Spleen (tissue), 11 donors: ENCODE results near the gene GKN2. TPM values are rescaled to one million over a fixed set of nuclear protein-coding genes. Genes with fewer than 3 reads are reported as not detected.
A peak's percentile ranks its signal among the peaks of the same experiment; 100 is the strongest.

Experiments
- DNase-seq: peaks from one replicate; pipeline ENCODE4 v3.0.0-alpha.2; 2020
- H3K27ac ChIP-seq, 8 donors: fragments of 200-600 bp; sonication (generic) in 7 of 8; 1 replicate in 4 of 8; 2 replicates in 4 of 8; pipeline versions ENCODE4 v1.5.0 to v1.8.0; 2016 to 2021; ENCODE audit warnings: inconsistent platforms in 4 of 8, mild to moderate bottlenecking in 4 of 8, moderate library complexity in 1 of 8
- H3K27me3 ChIP-seq, 7 donors: fragments of 200-600 bp; sonication (generic) in 6 of 7; replicated peaks in 1 of 7; 1 replicate in 4 of 7; 2 replicates in 3 of 7; pipeline versions ENCODE4 v1.5.0 to v1.8.0; 2016 to 2021; ENCODE audit warnings: inconsistent platforms in 3 of 7, mild to moderate bottlenecking in 1 of 7
- H3K36me3 ChIP-seq, 6 donors: fragments of 200-600 bp; sonication (generic) in 5 of 6; 1 replicate in 4 of 6; 2 replicates in 2 of 6; pipeline versions ENCODE4 v1.5.0 to v1.8.0; 2016 to 2021; ENCODE audit warnings: inconsistent platforms in 2 of 6
- H3K4me1 ChIP-seq, 6 donors: fragments of 200-600 bp; sonication (generic) in 5 of 6; 1 replicate in 3 of 6; 2 replicates in 3 of 6; pipeline versions ENCODE4 v1.5.0 to v1.8.0; 2016 to 2021; ENCODE audit warnings: inconsistent platforms in 3 of 6
- H3K4me3 ChIP-seq, 8 donors: fragments of 200-600 bp; sonication (generic) in 7 of 8; 1 replicate in 4 of 8; 2 replicates in 4 of 8; pipeline versions ENCODE4 v1.5.0 to v1.8.0; 2016 to 2021; ENCODE audit warnings: inconsistent platforms in 4 of 8, mild to moderate bottlenecking in 4 of 8, moderate library complexity in 2 of 8
- H3K9me3 ChIP-seq, 8 donors: fragments of 200-600 bp; sonication (generic) in 7 of 8; 1 replicate in 4 of 8; 2 replicates in 4 of 8; pipeline versions ENCODE4 v1.5.0 to v1.8.0; 2016 to 2021; ENCODE audit warnings: inconsistent platforms in 4 of 8
- CTCF ChIP-seq, 11 experiments: fragments of 200-600 bp in 7 of 11; fragments of 450-650 bp in 4 of 11; sonication (generic) in 4 of 11; IDR thresholded peaks in 8 of 11; conservative IDR thresholded peaks in 3 of 11; 1 replicate in 7 of 11; 2 replicates in 4 of 11; pipeline versions ENCODE4 v1.4.0 to v1.8.0; 2016 to 2021; ENCODE audit warnings: antibody characterized with exemption in 11 of 11, inconsistent platforms in 4 of 11, mild to moderate bottlenecking in 1 of 11
- POLR2A ChIP-seq, 3 donors: fragments of 450-650 bp; IDR thresholded peaks; one replicate each; pipeline ENCODE4 v1.5.1; 2017; ENCODE audit warnings: antibody characterized with exemption in 3 of 3, mild to moderate bottlenecking in 1 of 3
- POLR2AphosphoS5 ChIP-seq, 3 donors: sonication (generic); formaldehyde crosslinking; IDR thresholded peaks; one replicate each; pipeline ENCODE4 v1.5.1; 2017; ENCODE audit warnings: antibody characterized with exemption in 3 of 3
- WGBS, 5 donors: extraction: QIAGEN DNeasy Blood & Tissue Kit in 3 of 5; methylation state at CpG; one replicate each; pipeline versions ENCODE4 v1.1.5 to v1.1.7; 2013 to 2018; 5-methylcytosine and 5-hydroxymethylcytosine counted together
- intact Hi-C: fragments of 100-400 bp; cut with DNase I; formaldehyde crosslinking; loops from one replicate; pipeline ENCODE4 v1.15.0; 2023; ENCODE audit warnings: low total_unique reads
- polyA plus RNA-seq, 3 donors: library from polyadenylated mRNA; stranded (reverse); fragments of 200-250 nt; gene quantifications; one replicate each; pipeline ENCODE4 v1.2.1, GENCODE V29; 2013
- total RNA-seq, 7 donors: library from RNA; depleted of rRNA in 3 of 7; stranded (reverse); fragments of >200 nt in 3 of 7; fragmentation: NEBNext Ultra II Directional in 4 of 7; extraction: Animal tissue kit (Norgen Biotek cat#: 25700) in 4 of 7; gene quantifications; one replicate each; pipeline versions ENCODE4 v1.1.0 to v1.2.1, GENCODE V29; 2016 to 2021
- donor health status: healthy with polysubstance abuse.
- donor health status: DM: no; HTN: no; CAD: no; lungs with moderate emphysema.
- donor health status: DM: no; HTN: no; CAD: no.
- donor health status: Bipolar disorder and iron deficiency.
- donor health status: healthy.
- donor health status: DM: no; HTN: no; CAD: no.
- donor health status: DM: yes; HTN: yes; CAD: no.

The GKN2 gene
- total and polyA plus RNA-seq, 10 donors: 0.12 to 0.26 TPM; not detected in 8

- no peak for DNase-seq
- TF ChIP-seq POLR2AphosphoS5 (IDR thresholded peaks at IDR 0.05) (no peak), POLR2A (IDR thresholded peaks at IDR 0.05) (no peak), CTCF (IDR thresholded peaks at IDR 0.05 in 8 of 11, conservative IDR thresholded peaks at IDR 0.05 in 3 of 11) (no peak)
- peaks cover 0 to 10% (median 5%) of the 10 kb centered on the region in 8 donors for H3K9me3 ChIP-seq
- no peaks in the 10 kb centered on the region for H3K36me3 ChIP-seq
- H3K4me3 ChIP-seq: no peak overlapping the region
- no peak overlapping the region for H3K27ac ChIP-seq
- peaks cover 0 to 15% (median 0%) of the 10 kb centered on the region in 7 donors for H3K27me3 ChIP-seq
- H3K4me1 ChIP-seq: peaks cover 0 to 2% (median under 1%) of the 10 kb centered on the region in 6 donors
- intact Hi-C loops: loop anchor here (10.0 kb wide), 1 partner anchor 356 kb away; no protein-coding TSS in a partner anchor
- 41 to 65% (median 42%) methylated on average over 1 of the region's 1 CpG for WGBS, 5 donors
These were observed 4.0 kb downstream of the GKN2 start for GRCh38 chr2:68948710-68949109.

- no peak for DNase-seq
- no peak overlapping the region for H3K27ac ChIP-seq
- intact Hi-C loops: loop anchor here (10.0 kb wide), 1 partner anchor 359 kb away; no protein-coding TSS in a partner anchor
- peaks cover 0 to 7% (median 2%) of the 10 kb centered on the region in 6 donors for H3K4me1 ChIP-seq
- H3K4me3 ChIP-seq: no peak overlapping the region
- H3K27me3 ChIP-seq: peaks cover 0 to 23% (median 0%) of the 10 kb centered on the region in 7 donors
- no peaks in the 10 kb centered on the region for H3K36me3 ChIP-seq
- TF ChIP-seq CTCF (IDR thresholded peaks at IDR 0.05 in 8 of 11, conservative IDR thresholded peaks at IDR 0.05 in 3 of 11): no peak
- TF ChIP-seq POLR2AphosphoS5 (IDR thresholded peaks at IDR 0.05): no peak
- TF ChIP-seq POLR2A (IDR thresholded peaks at IDR 0.05): no peak
- peaks cover 0 to 10% (median 5%) of the 10 kb centered on the region in 8 donors for H3K9me3 ChIP-seq
- WGBS, 5 donors: 58 to 72% (median 62%) methylated on average over 3 of the region's 3 CpGs
These were observed 6.6 kb downstream of the GKN2 start for GRCh38 chr2:68946117-68946516.

GRCh38 chr2:68943581-68944568 lies 8.8 kb downstream of the GKN2 start:
- TF ChIP-seq POLR2AphosphoS5 (IDR thresholded peaks at IDR 0.05) (no peak), CTCF (IDR thresholded peaks at IDR 0.05 in 8 of 11, conservative IDR thresholded peaks at IDR 0.05 in 3 of 11) (peak; percentile 39 to 84 (median 68)), POLR2A (IDR thresholded peaks at IDR 0.05) (no peak)
- no peak for DNase-seq
- intact Hi-C loops: loop anchor here (10.0 kb wide), 1 partner anchor 361 kb away; no protein-coding TSS in a partner anchor
- no peak overlapping the region for H3K27ac ChIP-seq
- WGBS, 5 donors: 45 to 50% (median 49%) methylated on average over 21 to 27 of the region's 27 CpGs
- H3K36me3 ChIP-seq: no peaks in the 10 kb centered on the region
- H3K27me3 ChIP-seq: peaks cover 0 to 23% (median 0%) of the 10 kb centered on the region in 7 donors
- H3K4me3 ChIP-seq: no peak overlapping the region
- H3K9me3 ChIP-seq: peaks cover 0 to 12% (median 5%) of the 10 kb centered on the region in 8 donors
- H3K4me1 ChIP-seq: peaks cover 0 to 7% (median 2%) of the 10 kb centered on the region in 6 donors

GRCh38 chr2:68942827-68943226 lies 9.9 kb downstream of the GKN2 start:
- Histone ChIP-seq H3K27ac (no peak overlapping the region), H3K36me3 (no peaks in the 10 kb centered on the region)

More at GRCh38 chr2:68942827-68943226, 9.9 kb downstream of the GKN2 start:
- H3K9me3 ChIP-seq: peaks cover 0 to 12% (median 5%) of the 10 kb centered on the region in 8 donors
- DNase-seq: no peak
- peaks cover 0 to 23% (median 0%) of the 10 kb centered on the region in 7 donors for H3K27me3 ChIP-seq
- H3K4me3 ChIP-seq: no peak overlapping the region
- no peak for TF ChIP-seq CTCF (IDR thresholded peaks at IDR 0.05 in 8 of 11, conservative IDR thresholded peaks at IDR 0.05 in 3 of 11)
- no peak for TF ChIP-seq POLR2A (IDR thresholded peaks at IDR 0.05)
- TF ChIP-seq POLR2AphosphoS5 (IDR thresholded peaks at IDR 0.05): no peak
- intact Hi-C loops: loop anchor here (10.0 kb wide), 1 partner anchor 362 kb away; no protein-coding TSS in a partner anchor
- H3K4me1 ChIP-seq: peaks cover 0 to 7% (median 2%) of the 10 kb centered on the region in 6 donors
